GM13976 (cell line): Measurements from ENCODE around the gene SUPT3H.

ENCODE experiments used
- DNase-seq: peaks from one replicate; pipeline ENCODE4 v3.0.0; 2012; ENCODE audit warnings: low spot score
- CTCF ChIP-seq: IDR thresholded peaks from 2 replicates; pipeline ENCODE4 v1.5.1; 2012; ENCODE audit warnings: borderline replicate concordance, mild to moderate bottlenecking; ENCODE audit not compliant: insufficient read depth; ENCODE audit errors: extremely low read depth, missing control alignments, control extremely low read depth
- in situ Hi-C: fragments of 300-500 bp; cut with MboI; formaldehyde crosslinking; loops from one replicate; pipeline ENCODE4 v1.12.0; 2022; ENCODE audit warnings: low sequenced_read_pairs, mixed read lengths, inconsistent platforms; ENCODE audit not compliant: unreplicated experiment

SUPT3H gene

GRCh38 chr6:45275358-45275757, 102.4 kb downstream of the SUPT3H start:
- no peak for DNase-seq
- TF ChIP-seq CTCF, result no peak
- in situ Hi-C loops, result no loop called here

- in situ Hi-C loops, result no loop called here
- DNase-seq, result no peak
- TF ChIP-seq CTCF, result no peak
Measured at GRCh38 chr6:45272626-45273025, 105.1 kb downstream of the SUPT3H start.

GRCh38 chr6:45265246-45265645, 112.5 kb downstream of the SUPT3H start:
- DNase-seq, result no peak
- in situ Hi-C loops, result no loop called here
- no peak for TF ChIP-seq CTCF

- in situ Hi-C loops, result no loop called here
- no peak for DNase-seq
- no peak for TF ChIP-seq CTCF
Measured at GRCh38 chr6:45260696-45261095, 117.0 kb downstream of the SUPT3H start.

- DNase-seq, result no peak
- no peak for TF ChIP-seq CTCF
- in situ Hi-C loops, result no loop called here
Measured at GRCh38 chr6:45256697-45257695, 120.7 kb downstream of the SUPT3H start.

- no peak for TF ChIP-seq CTCF
Measured at GRCh38 chr6:45255434-45255833, 122.3 kb downstream of the SUPT3H start.

GRCh38 chr6:45254253-45254652, 123.5 kb downstream of the SUPT3H start:
- no peak for TF ChIP-seq CTCF
- in situ Hi-C loops, result no loop called here
- DNase-seq, result no peak

More at GRCh38 chr6:45255434-45255833, 122.3 kb downstream of the SUPT3H start:
- no peak for DNase-seq
- in situ Hi-C loops, result no loop called here
